NCI-H2081 (cell line): ENCODE data around the gene NINL.
"Not testable (repeated sequence)": the region's sequence is repeated elsewhere in the genome, so short reads cannot be mapped to it uniquely, and the experiment has no call there.

Experiments used
- DNase-seq, 2 experiments: peaks; one replicate each; lab custom pipeline; 2025; lab: John Stamatoyannopoulos, UW

NINL gene

DNA sequence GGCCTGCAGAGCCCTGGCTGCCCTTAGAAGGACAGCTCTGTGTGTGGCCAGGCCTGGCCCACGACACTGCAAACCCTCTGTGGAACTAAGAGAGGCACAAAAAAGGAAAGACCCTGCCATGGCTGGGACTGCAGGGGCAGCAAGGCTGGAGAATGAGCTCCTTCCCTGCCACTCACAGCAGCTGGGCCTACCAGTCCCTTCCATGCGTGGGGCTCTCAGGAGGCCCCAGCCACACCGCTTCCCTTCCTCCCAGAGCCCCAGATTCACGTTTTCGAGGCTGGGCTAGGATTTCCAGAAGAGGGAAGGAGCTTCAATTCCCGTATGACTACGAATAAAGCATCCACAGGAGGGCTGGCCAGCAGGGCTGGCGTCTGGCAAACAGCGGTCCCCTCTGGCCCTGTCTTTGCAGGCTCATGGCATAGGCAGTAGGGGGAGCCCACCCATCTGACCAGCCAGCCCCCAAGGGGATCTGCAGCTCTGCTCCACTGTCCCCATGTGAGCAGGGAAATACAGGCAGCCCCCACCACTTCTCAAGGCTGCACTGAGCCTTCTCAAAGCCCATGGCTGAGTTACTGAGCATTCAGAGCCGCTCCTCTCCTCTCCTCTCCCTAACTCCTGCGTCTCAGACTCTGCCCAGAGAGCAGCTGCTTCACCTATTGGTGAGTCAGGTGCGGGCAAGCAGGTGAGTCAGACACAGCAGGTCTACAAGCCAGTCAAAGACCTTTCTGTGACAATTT is 53.1 kb downstream of the NINL start:
- DNase-seq: no peak

DNA sequence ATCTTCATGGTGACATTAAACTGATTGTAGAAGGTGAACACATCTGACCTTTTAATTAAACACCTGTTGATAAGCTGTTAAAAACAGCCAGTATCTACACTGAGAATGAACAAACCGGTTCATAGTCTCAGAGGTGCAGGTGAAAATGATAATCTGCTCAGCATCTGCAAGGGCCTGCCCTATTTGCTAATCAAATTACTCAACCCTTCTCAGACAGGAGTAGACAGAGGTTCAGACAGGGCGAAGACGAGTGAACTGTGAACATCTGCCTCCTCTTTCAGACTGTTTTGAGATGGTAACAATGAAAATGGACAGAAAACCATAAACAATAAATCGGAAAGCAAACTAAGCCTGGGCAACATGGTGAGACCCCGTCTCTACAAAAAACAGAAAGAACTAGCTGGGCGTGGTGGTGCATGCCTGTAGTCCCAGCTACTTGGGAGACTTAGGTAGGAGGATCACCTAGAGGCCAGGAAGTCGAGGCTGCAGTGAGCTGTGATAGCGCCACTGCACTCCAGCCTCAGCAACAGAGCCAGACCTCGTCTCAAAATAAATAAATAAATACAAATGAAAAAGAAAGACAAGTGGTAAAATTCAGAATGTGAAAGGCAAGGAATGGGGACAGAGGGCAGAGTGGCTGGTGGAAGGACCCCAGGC is 55.9 kb downstream of the NINL start:
- DNase-seq: no peak

DNA sequence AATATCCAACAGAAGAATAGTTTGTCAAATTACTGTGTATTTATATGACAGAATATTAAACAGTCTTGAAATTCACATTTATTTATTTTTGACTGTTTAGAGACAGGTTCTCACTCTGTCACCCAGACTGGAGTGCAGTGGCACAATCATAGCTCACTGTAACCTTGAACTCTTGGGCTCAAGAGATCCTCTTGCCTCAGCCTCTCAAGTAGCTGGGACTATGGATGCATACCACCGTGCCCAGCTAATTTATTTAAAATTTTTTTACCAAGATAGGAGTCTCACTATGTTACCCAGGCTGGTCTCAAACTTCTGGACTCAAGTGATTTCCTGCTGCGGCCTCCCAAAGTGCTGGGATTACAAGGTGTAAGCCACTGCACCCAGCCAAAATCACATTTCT is 57.4 kb downstream of the NINL start:
- DNase-seq: no peak

DNA sequence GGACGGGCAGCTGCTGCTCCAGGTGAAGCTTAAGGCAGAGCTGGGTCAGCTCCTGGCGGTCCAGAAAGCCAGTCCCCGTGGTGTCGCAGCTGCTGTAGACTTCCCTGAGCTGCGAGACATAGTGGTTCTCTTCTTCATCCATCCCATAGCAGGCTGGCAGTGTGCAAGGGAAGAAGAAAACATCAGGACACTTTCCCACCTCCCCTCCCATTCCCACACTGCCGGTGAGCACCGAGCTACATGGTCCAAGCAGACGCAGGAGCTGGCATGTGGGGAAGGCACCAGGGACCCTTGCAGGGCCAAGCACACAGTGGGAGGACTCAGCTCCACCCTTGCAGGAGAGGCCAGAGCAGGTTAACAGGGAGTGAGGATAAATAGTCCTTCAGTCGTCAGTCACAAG is 58.9 kb downstream of the NINL start:
- DNase-seq: no peak

DNA sequence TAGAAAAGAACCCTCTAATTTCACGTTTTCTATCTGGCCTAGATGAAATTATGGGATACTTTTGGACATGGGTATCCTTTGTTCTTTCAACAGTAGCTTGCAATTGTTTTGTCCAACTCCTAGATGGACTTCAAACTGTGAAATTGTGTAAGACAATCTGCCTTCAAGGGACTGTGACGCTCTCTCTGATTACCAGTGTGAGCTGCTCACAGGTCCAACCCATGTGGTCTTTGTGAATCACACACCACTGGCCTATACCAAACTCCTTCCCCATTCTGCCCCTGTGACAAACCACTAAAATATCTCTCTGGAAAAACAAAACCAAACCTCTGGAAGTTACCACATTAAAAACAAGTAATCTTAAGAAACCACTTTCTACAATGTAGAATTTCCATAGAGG is 59.5 kb downstream of the NINL start:
- no peak for DNase-seq

DNA sequence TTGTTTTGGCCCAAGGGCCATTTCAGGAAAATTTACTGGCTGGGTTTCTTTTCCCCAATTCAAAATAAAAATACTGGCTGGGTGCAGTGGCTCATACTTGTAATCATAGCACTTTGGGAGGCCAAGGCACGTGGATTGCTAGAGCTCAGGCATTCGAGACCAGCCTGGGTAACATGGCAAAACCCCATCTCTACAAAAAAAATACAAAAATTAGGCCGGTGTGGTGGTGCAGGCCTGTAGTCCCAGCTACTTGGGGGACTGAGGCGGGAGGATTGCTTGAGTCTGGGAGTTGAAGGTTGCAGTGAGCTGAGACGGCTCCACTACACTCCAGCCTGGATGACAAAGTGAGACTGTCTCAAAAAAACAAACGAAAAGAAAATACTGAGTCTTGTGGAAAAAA is 60.0 kb downstream of the NINL start:
- DNase-seq: no peak

DNA sequence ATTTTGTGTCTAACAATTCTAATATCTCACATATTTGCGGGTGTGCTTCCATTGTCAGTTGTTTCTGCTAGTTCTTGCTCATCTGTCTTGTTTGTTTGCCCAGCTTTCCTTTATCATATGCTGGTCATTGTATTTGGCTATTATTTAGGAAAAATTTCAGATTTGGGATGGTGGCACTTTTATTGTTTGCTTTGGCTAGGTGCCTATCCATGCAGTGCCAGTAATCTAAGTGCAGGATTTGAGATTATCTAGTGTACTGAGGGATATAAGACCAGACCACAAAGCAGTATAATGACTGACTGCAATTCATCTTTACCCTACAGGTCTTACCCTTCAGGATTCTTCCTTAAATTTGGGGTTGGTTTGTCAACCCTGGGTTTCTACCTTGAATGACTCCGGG is 63.9 kb downstream of the NINL start:
- DNase-seq: no peak

DNA sequence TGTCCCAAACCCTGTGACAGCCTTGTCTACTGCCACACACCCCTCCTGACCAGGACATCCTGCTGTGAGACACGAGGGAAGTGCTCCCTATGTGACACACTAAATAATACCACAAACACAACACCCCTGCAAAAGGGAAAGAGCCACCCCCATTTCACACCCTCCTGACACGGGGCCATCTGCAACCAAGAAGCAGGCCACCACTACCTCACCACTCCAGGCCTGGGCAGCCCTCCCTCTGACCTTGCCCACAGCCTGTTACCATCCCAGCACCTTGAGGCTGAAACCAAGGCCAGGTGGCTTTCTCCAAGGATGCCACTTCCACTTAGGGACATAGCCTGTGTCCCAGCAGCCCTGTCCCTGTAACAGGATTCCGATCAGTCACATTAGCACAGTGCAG is 68.2 kb downstream of the NINL start:
- DNase-seq: no peak

DNA sequence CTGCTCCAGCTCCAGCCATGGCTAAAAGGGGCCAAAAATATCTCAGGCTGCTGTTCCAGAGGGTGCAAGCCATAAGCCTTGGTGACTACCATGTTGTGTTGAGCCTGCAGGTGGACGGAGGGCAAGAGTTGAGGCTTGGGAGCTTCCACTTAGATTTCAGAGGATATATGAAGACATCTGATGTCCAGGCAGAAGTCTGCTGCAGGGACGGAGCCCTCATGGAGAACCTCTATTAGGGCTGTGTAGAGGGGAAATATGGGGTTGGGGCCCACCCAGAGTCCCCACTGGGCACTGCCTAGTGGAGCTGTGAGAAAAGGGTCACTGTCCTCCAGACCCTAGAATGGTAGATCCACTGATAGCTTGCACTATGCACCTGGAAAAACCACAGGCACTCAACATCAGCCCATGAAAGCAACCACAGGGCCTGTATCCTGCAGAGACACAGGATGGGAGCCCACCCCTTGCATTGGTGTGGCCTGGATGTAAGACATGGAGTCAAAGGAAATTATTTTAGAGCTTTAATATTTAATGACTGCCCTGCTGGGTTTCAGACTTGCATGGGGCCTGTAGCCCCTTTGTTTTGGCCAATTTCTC is 70.5 kb downstream of the NINL start:
- no peak for DNase-seq

DNA sequence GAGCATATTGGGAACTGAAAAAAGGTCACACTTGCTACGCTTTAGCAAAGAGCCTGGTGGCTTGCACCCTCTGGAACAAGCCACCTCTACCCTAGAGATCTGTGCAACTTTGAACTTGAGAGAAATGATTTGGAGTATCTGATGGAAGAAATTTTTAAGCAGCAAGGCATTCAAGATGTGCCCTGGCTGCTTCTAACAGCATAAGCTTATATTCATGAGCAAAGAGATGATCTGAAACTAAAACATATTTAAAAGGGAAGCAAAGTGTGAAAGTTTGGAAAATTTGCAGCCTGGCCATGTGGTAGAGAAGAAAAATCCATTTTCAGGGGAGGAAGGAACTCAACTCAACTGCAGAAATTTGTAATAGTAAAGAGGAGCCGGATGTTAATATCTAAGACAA is 71.1 kb downstream of the NINL start:
- DNase-seq: no peak

DNA sequence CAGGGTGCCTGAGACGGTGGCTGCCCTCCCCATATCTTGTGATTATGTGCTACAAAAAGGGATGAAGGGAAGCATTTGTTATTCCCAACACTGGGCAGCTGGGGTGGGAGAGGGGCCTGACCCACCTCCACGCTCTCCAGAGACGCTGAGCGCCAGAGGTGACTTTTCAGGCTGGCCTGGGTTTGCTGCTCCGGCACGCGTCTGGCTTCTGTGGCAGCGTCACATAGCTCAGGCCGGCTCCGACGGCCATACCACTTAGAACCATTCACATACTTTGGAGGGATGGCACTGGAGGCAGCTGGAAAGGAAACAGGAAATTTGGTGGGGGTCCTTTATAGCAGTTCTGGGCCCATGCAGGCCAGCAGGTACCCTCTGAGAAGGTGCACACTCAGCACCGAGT is 72.6 kb downstream of the NINL start:
- no peak for DNase-seq

DNA sequence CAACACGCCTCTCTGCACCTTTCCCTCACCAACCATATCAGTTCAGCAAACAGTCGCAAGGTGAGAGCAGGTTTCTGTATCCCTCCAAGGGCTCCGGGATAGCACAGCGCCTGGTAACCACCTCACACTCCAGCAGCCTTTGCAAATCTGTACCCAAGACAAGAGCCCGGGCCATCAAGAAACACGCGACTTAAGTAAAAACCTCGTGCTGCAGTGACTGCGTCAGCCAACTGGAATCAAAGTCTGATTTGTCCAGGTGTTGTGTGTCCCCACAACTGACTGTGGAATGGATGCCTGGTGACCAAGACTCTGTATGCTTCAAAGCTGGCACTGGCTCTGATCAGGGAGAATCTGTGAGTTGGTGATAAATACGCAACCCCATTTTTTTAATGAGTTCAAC is 74.1 kb downstream of the NINL start:
- no peak for DNase-seq

DNA sequence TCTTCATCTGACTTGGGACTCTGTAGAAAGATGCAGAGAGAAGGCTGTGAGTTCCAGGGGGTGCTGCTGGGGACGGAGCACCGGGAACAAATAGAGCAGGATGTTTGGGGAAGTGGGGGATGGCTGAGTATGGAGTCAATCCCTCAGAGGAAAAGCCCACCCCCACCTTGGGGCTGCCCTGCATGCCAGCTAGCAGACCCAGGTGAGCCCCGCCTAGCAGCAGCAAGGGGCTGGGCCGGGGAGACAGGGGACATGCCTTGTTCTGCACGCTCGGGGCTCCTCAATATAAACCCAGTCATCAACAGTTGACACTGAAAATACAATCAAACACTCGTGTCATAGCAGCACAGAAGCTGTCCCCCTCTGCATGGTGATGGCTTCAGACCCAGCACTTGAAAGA is 74.6 kb downstream of the NINL start:
- DNase-seq: no peak

DNA sequence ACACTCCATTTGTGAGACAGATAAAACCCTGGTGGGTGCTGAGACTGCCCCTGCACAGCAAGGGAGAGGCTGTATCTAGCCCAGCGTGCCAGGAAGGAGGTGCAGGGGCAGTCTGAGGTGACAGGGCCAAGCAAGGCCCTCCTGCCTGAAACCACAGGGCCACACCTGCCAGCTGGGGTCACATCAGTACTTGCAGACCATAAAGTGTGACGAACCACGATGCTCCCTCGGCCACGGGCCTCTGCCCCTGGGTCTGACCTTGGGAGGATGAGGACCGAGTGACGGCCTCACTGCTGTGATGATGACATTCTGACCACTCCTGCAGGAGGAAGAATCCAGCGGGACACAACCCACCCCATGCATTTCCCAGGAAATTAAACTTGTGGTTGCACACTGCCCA is 75.1 kb downstream of the NINL start:
- DNase-seq: no peak

DNA sequence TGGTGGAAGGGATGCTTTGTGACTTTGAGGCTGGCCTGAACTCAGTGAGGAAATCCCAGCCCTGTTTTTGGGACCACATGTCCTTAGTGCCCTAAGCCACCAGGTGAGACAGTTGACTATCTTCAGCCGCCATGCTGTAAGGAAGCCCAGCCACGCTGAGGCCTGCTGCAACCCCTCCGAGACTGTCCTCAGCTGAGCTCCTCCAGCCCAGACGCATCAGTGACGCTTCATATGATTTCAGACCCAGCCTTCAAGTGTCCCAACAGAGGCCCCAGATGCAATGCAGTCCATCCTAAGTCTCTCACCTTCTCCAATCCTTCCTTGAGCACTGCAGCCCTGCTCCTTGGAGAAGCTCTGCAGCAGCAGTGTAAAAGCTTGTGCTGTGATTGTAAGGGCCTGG is 76.2 kb downstream of the NINL start:
- no peak for DNase-seq

DNA sequence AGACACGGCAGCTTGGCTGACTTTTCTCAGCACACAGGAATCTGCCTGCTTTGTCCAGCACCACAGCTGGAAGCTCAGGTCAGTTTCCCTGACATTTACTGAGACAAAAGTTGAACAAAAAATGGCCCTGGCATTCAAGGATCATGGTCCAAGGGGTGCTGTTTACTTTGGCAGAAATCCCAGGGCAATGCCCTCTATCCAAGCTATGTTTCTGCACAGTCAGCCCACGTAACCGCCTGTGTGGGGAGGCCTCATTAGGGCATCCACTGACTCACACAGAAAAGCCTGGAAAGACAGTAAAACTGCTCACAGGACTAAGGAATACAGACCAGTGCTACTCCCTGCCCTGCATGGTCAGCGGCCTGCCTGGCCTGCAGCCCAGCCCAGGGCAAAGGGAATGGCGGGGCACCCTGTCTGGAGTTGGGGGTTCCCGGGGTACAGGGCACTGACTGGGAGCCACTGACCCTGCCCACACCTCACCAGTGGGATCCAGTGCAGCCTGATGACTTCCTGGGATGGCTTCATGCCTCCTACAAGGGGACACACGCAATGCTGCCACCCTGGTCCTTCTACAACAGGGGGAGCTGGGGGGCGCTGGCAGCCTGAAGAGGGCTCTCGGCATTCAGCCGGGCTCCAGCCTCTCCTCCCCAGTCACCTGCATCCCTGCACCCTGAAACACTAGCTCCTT is 77.1 kb downstream of the NINL start:
- DNase-seq: no peak

DNA sequence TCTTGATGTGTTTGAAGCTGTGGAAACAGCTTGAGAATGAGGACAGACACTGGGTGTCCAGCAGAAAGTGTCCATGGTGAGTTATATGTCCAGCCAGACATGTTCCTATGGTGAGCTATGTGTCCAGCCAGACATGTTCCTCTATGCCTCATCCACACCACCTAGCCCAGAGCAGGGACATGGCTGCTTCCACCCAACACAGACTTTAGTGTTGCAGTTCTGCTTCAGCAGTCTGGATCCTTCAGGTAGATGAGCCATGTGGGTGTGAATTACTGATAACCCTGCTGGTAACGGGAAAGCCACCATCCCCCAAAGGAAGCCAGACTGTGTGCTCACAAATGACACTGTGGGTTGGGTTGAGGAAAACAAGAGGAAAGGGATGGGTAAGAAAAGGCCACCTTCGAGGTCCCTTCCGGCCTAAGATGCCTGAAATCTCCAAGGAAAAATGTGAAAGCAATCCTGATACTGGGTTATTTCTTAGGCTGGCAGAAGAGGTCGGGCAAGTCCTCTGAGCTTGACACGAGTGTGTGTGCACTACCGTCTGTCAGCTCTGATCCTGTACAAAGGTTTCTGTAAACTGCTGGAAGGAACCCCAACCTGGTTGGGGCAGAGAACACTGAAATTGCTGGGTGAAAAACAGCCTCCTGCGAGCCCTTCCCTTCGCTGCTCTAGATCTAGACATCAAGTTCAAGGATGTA is 77.8 kb downstream of the NINL start:
- no peak for DNase-seq

DNA sequence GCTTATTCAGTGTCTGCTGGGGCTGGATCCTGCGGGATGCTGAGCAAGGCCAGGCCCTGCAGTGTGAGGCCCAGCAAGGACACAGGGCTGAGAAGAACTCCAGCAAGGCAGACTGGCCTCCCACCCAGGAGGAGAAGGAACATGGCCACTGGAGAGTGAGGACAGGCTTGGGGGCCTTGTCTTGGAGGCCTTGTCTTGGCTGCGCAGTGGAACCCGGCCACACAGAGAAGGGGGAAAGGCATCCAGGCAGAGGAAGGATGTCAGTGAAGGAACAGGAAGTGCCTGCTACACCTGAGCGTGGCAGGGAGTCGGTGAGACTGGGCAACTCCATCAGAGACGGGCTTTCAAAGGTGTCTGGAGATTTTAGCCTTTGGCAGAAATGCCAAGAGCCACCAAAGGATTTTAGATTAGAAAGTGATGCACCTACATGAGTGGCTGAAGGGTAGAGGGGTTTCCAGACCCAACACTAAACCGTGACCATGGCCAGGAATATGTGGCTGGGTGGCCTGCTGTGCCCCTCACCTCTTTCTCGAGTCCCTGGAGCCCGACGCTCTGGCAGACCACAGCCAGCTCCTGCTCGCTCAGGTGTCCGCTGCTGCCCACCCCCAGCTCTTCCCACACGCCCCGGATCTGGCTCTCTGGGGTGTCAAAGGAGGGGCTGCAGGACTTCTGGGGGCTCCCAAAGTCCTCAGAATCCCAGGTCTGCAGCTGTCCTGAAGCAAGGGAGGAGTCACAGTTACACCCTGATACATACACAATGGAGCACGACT is 80.8 kb downstream of the NINL start:
- no peak for DNase-seq

DNA sequence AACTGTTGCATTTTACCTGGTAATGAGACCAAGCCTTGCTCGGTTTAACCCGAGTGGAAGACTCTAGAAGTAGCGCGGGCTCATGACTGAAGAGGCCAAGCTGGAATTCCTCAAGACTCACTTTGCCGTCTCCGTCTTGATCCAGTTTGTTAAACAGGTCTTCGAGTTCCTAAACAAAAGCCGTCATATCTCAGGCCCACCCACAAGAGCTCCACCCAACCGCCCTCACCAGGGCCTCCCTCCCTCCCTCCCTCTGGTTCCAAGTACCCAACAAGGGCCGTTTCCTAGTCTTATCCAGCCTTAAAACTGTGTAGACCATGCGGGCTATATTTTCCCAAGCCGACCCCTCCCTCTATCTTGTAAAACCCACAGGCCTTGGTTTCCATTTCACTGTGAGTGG is 81.4 kb downstream of the NINL start:
- no peak for DNase-seq

DNA sequence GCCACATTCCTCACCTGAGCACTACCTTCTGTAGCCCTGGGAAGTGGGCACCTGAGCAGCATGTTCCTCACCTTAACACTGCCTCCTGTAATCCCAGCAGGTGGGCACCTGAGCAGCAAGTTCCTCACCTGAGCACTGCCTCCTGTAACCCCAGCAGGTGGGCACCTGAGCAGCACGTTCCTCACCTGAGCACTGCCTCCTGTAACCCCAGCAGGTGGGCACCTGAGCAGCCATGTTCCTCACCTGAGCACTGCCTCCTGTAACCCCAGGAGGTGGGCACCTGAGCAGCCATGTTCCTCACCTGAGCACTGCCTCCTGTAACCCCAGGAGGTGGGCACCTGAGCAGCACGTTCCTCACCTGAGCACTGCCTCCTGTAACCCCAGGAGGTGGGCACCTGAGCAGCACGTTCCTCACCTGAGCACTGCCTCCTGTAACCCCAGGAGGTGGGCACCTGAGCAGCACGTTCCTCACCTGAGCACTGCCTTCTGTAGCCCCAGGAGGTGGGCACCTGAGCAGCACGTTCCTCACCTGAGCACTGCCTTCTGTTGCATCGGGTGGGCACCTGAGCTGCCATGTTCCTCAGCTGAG is 82.2 kb downstream of the NINL start:
- DNase-seq: not testable (repeated sequence)

DNA sequence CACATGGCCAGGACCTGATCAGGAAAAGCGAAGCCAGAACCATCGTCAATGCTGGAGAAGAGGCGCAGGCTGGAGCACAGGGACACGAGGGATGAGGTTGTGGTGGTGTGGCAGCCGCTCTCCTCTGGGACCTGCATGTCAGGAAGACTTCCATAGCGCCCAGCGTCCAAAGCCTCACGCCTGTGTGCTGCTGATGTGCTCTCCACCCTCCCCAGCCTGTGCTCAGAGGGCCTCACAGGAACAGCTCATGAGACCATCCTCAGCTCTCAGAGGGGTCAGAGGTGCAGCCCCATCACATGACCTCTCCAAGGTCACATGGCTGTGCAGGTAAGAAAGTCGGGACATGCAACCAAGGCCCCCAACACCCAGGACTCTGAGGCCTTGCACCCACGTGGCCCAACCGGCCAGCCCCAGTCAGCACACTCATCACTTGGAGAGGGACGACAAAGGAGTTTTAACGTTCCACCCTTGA is 84.4 kb downstream of the NINL start:
- no peak for DNase-seq
